ENCODE results near the gene TTLL8.

The TTLL8 gene

DNA sequence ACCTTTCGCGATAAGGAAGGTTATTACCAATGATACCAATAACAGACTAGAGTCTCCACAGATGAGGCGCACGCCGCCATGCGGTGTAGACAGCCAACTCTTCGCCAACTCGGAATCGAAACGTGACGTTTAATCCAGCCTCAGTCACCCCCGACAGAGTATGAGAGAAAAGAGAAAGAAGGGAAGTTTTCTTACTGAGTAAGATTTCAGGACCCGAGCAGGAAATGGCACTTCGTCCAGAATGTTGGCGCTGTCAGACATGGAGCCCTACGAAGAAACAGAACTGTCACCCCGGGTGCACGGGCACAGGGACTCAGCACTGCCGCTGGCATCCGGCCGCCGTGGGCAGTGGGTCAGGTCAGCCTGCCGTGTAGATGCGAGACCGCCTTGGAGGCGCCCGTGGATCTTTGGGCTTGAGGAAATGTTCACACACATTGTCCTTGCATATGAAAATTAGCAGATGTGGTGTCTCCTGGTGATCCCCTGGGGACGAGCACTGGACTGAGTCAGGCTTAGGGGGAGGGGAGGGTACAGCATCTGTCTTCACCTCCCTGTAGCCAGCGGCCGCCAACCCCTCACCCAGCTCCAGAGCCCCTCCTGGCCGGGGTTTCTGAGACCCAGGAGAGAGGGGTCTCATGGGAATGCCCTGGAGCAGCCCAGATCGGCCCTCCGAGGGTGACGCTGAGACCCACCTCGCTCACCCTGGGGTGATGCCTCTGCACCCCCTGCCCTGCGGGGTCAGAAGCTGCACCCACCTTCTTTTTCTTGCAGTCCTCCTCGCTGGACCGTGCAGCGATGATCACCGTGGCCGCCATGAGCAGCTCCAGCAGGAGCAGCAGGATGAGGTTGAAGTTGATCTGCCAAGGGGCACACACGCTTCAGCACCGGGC, 18.8 kb upstream of the TTLL8 start:
- TF ChIP-seq POLR2AphosphoS5 (IDR thresholded peaks at IDR 0.05; ENCODE audit: low read depth, low read length): no peak
- TF ChIP-seq, protein P1, sequence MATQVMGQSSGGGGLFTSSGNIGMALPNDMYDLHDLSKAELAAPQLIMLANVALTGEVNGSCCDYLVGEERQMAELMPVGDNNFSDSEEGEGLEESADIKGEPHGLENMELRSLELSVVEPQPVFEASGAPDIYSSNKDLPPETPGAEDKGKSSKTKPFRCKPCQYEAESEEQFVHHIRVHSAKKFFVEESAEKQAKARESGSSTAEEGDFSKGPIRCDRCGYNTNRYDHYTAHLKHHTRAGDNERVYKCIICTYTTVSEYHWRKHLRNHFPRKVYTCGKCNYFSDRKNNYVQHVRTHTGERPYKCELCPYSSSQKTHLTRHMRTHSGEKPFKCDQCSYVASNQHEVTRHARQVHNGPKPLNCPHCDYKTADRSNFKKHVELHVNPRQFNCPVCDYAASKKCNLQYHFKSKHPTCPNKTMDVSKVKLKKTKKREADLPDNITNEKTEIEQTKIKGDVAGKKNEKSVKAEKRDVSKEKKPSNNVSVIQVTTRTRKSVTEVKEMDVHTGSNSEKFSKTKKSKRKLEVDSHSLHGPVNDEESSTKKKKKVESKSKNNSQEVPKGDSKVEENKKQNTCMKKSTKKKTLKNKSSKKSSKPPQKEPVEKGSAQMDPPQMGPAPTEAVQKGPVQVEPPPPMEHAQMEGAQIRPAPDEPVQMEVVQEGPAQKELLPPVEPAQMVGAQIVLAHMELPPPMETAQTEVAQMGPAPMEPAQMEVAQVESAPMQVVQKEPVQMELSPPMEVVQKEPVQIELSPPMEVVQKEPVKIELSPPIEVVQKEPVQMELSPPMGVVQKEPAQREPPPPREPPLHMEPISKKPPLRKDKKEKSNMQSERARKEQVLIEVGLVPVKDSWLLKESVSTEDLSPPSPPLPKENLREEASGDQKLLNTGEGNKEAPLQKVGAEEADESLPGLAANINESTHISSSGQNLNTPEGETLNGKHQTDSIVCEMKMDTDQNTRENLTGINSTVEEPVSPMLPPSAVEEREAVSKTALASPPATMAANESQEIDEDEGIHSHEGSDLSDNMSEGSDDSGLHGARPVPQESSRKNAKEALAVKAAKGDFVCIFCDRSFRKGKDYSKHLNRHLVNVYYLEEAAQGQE (IDR thresholded peaks at IDR 0.05; ENCODE audit: insufficient read depth in 1 of 2, low read depth in 2 of 2, low read length in 2 of 2): no peak
- TF ChIP-seq FOXP2 (optimal IDR thresholded peaks at IDR 0.05; ENCODE audit: borderline replicate concordance, extremely low read depth, extremely low read length, insufficient read depth): no peak
- TF ChIP-seq TAF1 (IDR thresholded peaks at IDR 0.05; ENCODE audit: borderline replicate concordance, insufficient read depth, low read length): no peak
- TF ChIP-seq SIN3A (IDR thresholded peaks at IDR 0.05; ENCODE audit: borderline replicate concordance, insufficient read depth, low read length): no peak

DNA sequence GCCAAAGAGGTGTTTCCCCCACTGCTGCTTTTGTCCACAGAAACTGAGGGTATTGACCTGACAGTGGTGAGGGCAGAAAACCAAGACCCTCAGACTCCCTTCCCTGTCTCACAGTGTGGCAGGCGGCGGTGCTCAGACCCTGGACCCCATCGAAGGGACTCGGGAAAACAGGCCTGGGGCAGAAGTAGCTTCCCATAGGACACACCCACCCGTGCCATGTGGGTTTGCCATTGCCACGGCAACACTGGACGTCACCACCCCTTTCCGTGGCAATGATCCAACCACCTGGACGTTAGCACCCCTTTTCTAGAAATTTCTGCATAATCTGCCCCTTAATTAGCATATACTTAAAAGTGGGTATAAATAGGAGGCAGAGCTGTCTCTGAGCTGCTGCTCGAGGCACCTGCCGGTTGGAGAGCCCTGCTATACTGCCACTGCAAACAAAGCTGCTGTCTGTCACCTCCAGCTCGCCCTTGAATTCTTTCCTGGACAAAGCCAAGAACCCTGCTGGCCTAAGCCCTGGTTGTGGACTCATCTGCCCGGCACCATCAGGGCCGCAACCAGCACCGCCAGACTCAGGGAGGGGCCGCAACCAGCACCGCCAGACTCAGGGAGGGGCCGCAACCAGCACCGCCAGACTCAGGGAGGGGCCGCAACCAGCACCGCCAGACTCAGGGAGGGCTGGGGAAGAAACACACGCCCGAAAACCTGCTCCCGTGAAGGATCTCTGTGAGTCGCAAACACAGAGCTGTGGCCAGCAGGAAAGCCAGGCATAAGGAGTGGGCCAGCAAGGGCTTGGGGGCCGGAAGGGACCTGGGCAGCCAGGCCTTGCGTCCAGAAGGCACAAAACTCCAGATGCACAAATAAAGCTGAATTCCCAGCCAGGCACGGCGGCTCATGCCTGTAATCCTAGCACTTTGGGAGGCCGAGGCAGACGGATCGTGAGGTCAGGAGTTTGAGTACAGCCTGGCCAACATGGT, 16.7 kb upstream of the TTLL8 start:
- TF ChIP-seq, protein P1 (IDR thresholded peaks at IDR 0.05; ENCODE audit: insufficient read depth in 1 of 2, low read depth in 2 of 2, low read length in 2 of 2): no peak
- no peak for TF ChIP-seq FOXP2 (optimal IDR thresholded peaks at IDR 0.05; ENCODE audit: borderline replicate concordance, extremely low read depth, extremely low read length, insufficient read depth)
- no peak for TF ChIP-seq POLR2AphosphoS5 (IDR thresholded peaks at IDR 0.05; ENCODE audit: low read depth, low read length)
- TF ChIP-seq SIN3A (IDR thresholded peaks at IDR 0.05; ENCODE audit: borderline replicate concordance, insufficient read depth, low read length): no peak
- TF ChIP-seq TAF1 (IDR thresholded peaks at IDR 0.05; ENCODE audit: borderline replicate concordance, insufficient read depth, low read length): no peak

DNA sequence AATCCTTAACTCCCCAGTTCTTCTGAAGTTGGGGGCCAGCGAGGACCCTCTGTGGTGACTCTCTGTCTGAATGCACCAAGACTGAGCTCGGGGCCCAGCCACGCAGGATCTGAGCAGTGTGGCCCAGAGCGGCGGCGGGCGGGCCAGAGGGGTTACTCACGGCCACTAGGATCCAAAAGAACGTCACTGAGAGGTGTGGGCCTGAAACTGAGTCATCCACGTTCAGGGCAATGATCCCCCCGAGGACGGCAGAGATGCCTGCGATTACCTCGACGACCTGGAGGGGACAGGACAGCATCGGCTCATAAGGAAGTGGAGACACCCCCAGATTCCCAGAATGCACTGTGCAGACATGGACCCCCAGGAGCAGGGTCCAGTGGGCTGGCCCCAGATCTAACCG, 16.0 kb upstream of the TTLL8 start:
- TF ChIP-seq SIN3A (IDR thresholded peaks at IDR 0.05; ENCODE audit: borderline replicate concordance, insufficient read depth, low read length): no peak
- no peak for TF ChIP-seq FOXP2 (optimal IDR thresholded peaks at IDR 0.05; ENCODE audit: borderline replicate concordance, extremely low read depth, extremely low read length, insufficient read depth)
- TF ChIP-seq TAF1 (IDR thresholded peaks at IDR 0.05; ENCODE audit: borderline replicate concordance, insufficient read depth, low read length): no peak
- TF ChIP-seq POLR2AphosphoS5 (IDR thresholded peaks at IDR 0.05; ENCODE audit: low read depth, low read length): no peak
- TF ChIP-seq, protein P1 (IDR thresholded peaks at IDR 0.05; ENCODE audit: insufficient read depth in 1 of 2, low read depth in 2 of 2, low read length in 2 of 2): no peak

DNA sequence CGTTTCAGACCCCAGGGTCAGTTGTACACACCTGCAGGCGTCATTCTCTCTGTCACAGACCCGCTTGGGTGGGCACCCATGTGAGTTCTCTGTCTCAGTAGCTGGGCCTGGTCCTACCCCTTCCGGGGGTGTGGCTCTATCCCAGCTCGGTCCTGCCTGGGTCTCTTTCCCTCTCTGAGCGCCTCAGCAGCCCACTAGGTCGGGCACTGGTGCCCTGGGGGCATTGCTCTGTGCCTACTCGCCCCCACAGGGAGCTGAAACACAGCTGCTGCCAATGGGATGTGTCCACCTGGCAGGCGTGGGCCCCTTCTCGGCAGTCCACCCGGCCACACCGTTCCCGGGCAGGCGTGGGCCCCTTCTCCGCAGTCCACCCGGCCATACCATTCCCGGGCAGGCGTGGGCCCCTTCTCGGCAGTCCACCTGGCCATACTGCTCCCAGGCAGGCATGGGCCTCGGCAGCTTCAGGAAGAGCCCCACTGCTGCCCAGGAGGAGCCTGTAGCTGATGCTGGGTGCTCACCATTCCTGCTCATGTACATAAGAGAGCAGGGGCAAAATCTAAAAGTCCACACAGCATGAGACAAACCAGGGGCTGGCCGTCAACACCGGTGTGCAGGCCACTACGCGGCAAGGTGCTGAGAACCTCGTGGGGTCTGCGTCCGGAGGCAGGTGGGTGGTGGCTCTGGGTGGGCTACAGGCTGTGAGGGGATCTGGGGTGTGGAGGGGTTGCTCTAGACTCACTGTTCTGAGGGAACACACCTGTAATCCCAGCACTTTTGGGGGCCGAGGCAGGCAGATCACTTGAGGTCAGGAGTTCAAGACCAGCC, 14.8 kb upstream of the TTLL8 start:
- no peak for TF ChIP-seq SIN3A (IDR thresholded peaks at IDR 0.05; ENCODE audit: borderline replicate concordance, insufficient read depth, low read length)
- TF ChIP-seq POLR2AphosphoS5 (IDR thresholded peaks at IDR 0.05; ENCODE audit: low read depth, low read length): no peak
- TF ChIP-seq TAF1 (IDR thresholded peaks at IDR 0.05; ENCODE audit: borderline replicate concordance, insufficient read depth, low read length): no peak
- no peak for TF ChIP-seq FOXP2 (optimal IDR thresholded peaks at IDR 0.05; ENCODE audit: borderline replicate concordance, extremely low read depth, extremely low read length, insufficient read depth)
- TF ChIP-seq, protein P1 (IDR thresholded peaks at IDR 0.05; ENCODE audit: insufficient read depth in 1 of 2, low read depth in 2 of 2, low read length in 2 of 2): no peak

All from PFSK-1 (cell line).